ENCODE results near the gene FKBP7. TPM values are rescaled to one million over a fixed set of nuclear protein-coding genes. Genes with fewer than 3 reads are reported as not detected.

FKBP7 gene
- total and polyA plus RNA-seq, 7 donors: 2.1 to 5.6 (median 3.1) TPM

GRCh38 chr2:178506949-178507348 lies 28.5 kb upstream of the FKBP7 start:
- Histone ChIP-seq H3K27me3 (ENCODE audit: insufficient read depth in 3 of 3, low read length in 2 of 3) (no peaks in the 10 kb centered on the region), H3K4me1 (no peaks in the 10 kb centered on the region), H3K36me3 (ENCODE audit: insufficient read depth in 1 of 2, low read depth in 1 of 2) (peaks cover 3 to 73% of the 10 kb centered on the region in 2 donors), H3K4me3 (no peak overlapping the region), H3K9me3 (no peaks in the 10 kb centered on the region), H3K27ac (no peak overlapping the region)
- WGBS, 3 donors: 95 to 98% (median 97%) methylated on average over 1 of the region's 1 CpG
- TF ChIP-seq CTCF (IDR thresholded peaks at IDR 0.05): no peak
- intact Hi-C loops (cut with DNase I): no loop called here
- no peak for ATAC-seq
- DNase-seq: no peak

GRCh38 chr2:178506524-178506923 lies 28.1 kb upstream of the FKBP7 start:
- H3K27ac ChIP-seq: no peak overlapping the region
- intact Hi-C loops (cut with DNase I): no loop called here
- H3K27me3 ChIP-seq (ENCODE audit: insufficient read depth in 3 of 3, low read length in 2 of 3): no peaks in the 10 kb centered on the region
- H3K36me3 ChIP-seq (ENCODE audit: insufficient read depth in 1 of 2, low read depth in 1 of 2): peaks cover 3 to 73% of the 10 kb centered on the region in 2 donors
- H3K9me3 ChIP-seq: no peaks in the 10 kb centered on the region
- no peak for DNase-seq
- peak in 2 of 4 donors; percentile 36 to 53 for ATAC-seq
- no peak overlapping the region for H3K4me3 ChIP-seq
- TF ChIP-seq CTCF (IDR thresholded peaks at IDR 0.05): no peak
- no peaks in the 10 kb centered on the region for H3K4me1 ChIP-seq
- WGBS, 3 donors: 95 to 99% (median 97%) methylated on average over 2 of the region's 2 CpGs

GRCh38 chr2:178506101-178506500 lies 27.7 kb upstream of the FKBP7 start:
- no peak for TF ChIP-seq CTCF (IDR thresholded peaks at IDR 0.05)
- ATAC-seq: no peak
- no peak for DNase-seq
- Histone ChIP-seq H3K27me3 (ENCODE audit: insufficient read depth in 3 of 3, low read length in 2 of 3) (no peaks in the 10 kb centered on the region), H3K27ac (no peak overlapping the region), H3K4me3 (no peak overlapping the region), H3K36me3 (ENCODE audit: insufficient read depth in 1 of 2, low read depth in 1 of 2) (peaks cover 3 to 73% of the 10 kb centered on the region in 2 donors), H3K9me3 (no peaks in the 10 kb centered on the region), H3K4me1 (no peaks in the 10 kb centered on the region)
- intact Hi-C loops (cut with DNase I): no loop called here
- 87 to 90% (median 88%) methylated on average over 1 of the region's 1 CpG for WGBS, 3 donors

- ATAC-seq: no peak
- 97 to 98% (median 97%) methylated on average over 4 of the region's 4 CpGs for WGBS, 3 donors
- Histone ChIP-seq H3K27me3 (ENCODE audit: insufficient read depth in 3 of 3, low read length in 2 of 3) (no peaks in the 10 kb centered on the region), H3K4me1 (no peaks in the 10 kb centered on the region), H3K36me3 (ENCODE audit: insufficient read depth in 1 of 2, low read depth in 1 of 2) (peaks cover 3 to 90% of the 10 kb centered on the region in 2 donors), H3K9me3 (no peaks in the 10 kb centered on the region), H3K4me3 (no peak overlapping the region), H3K27ac (no peak overlapping the region)
- intact Hi-C loops (cut with DNase I): no loop called here
- no peak for TF ChIP-seq CTCF (IDR thresholded peaks at IDR 0.05)
- DNase-seq: no peak
These were observed 24.4 kb upstream of the FKBP7 start for GRCh38 chr2:178502751-178503150.

- no peak overlapping the region for H3K27ac ChIP-seq
- no peaks in the 10 kb centered on the region for H3K27me3 ChIP-seq (ENCODE audit: insufficient read depth in 3 of 3, low read length in 2 of 3)
- ATAC-seq (no peak), DNase-seq (no peak)
- WGBS, 3 donors: 97 to 99% (median 99%) methylated on average over 3 of the region's 3 CpGs
- no peaks in the 10 kb centered on the region for H3K9me3 ChIP-seq
- intact Hi-C loops (cut with DNase I): no loop called here
- peaks cover 4 to 99% of the 10 kb centered on the region in 2 donors for H3K36me3 ChIP-seq (ENCODE audit: insufficient read depth in 1 of 2, low read depth in 1 of 2)
- H3K4me3 ChIP-seq: no peak overlapping the region
- no peaks in the 10 kb centered on the region for H3K4me1 ChIP-seq
- TF ChIP-seq CTCF (IDR thresholded peaks at IDR 0.05): no peak
These were observed 21.2 kb upstream of the FKBP7 start for GRCh38 chr2:178499640-178500039.
